Measurements from ENCODE around the gene CEMP1. TPM values are rescaled to one million over a fixed set of nuclear protein-coding genes. Genes with fewer than 3 reads are reported as not detected.
"Not testable (repeated sequence)": the region's sequence is repeated elsewhere in the genome, so short reads cannot be mapped to it uniquely, and the experiment has no call there.

CEMP1 gene
- total RNA-seq, 1 donor from 2014 or later, result not detected

DNA sequence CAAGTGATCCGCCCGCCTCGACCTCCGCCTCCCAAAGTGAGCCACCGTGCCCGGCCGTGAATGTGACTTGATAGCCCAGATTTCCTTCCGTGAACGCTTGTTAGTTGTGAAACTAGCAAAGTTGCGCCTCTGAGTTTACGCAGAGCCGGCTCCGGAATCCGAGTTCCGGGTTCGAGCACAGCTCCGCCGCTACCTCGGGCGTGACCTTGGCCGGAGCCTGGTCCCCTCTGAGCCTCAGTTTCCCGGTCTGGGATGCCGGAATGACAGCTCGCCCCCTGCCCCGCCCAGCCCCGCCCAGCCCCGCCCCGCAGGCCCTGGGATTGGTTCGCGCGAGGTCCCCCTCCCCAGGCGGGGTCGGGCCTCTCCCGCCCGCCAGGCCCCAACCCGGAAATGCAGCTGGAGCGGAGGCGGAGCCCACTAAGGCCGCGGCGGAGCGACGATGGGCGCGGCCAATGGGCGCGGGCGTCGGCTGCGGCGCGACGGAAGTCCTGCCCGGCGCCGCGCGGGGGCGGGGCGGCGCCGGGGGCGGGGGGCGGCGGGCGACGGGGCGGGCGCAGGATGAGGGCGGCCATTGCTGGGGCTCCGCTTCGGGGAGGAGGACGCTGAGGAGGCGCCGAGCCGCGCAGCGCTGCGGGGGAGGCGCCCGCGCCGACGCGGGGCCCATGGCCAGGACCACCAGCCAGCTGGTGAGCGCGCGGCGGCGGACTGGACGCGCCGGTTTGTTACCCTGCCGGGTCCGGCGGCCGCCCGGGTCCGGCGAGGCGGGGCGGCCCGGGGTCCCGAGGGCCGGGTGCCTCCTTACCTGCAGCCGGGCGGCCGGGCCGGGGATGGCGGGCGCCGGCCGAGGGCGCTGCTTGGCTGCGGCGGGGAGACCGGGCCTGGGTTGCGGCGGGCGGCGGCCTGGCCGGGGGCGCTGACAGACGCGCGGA lies 6.5 kb upstream of the CEMP1 start, which contains the start of gene PDPK1:
TSS of gene PDPK1 (plus strand) at position 571 of the 929 bp plus-strand sequence. CDS start at position 663, 92 bp downstream.
- peak; percentile 98 for DNase-seq (ENCODE audit: low spot score)

GRCh38 chr16:2535625-2536013 lies 4.4 kb upstream of the CEMP1 start:
- DNase-seq (ENCODE audit: low spot score), result no peak

DNA sequence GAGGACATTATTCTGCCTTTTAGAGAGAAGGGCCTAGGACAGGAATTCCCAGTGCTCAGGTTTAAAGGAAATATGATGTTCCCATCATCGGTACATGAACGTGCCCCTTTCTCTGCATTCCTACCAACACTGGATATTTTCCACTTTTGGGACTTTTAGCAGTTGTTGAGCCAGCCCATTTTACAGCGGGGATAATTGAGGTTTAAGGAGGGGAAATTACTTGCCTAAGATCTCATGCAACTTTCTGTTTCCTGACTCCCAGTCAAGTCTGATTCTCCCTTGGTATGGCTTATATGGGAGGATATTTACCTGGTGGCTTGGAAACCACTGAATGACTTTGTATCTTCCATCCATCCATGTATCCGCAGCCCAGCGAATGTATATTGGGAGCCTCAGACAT lies 3.1 kb upstream of the CEMP1 start:
- not testable (repeated sequence) for DNase-seq (ENCODE audit: low spot score)

DNA sequence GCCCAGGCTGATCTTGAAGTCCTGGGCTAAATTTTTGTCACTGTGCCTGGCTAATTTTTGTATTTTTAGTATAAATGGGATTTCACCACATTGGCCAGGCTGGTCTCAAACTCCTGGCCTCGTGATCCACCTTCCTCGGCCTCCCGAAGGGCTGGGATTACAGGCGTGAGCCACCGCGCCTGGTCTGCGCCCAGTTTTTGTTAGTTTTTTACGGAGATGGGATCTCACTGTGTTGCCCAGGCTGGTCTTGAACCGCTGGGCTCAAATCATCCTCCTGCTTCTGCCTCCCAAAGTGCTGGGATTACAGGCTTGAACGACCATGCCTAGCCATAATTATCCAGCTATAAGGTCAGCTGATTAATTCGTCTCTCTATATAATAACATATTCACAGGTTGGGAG lies 2.7 kb upstream of the CEMP1 start:
- no peak for DNase-seq (ENCODE audit: low spot score)

GRCh38 chr16:2533142-2533755 lies 2.0 kb upstream of the CEMP1 start:
- DNase-seq (ENCODE audit: low spot score), result not testable (repeated sequence)

GRCh38 chr16:2532494-2533141 lies 1.4 kb upstream of the CEMP1 start:
- peak; percentile 90 for DNase-seq (ENCODE audit: low spot score)

DNA sequence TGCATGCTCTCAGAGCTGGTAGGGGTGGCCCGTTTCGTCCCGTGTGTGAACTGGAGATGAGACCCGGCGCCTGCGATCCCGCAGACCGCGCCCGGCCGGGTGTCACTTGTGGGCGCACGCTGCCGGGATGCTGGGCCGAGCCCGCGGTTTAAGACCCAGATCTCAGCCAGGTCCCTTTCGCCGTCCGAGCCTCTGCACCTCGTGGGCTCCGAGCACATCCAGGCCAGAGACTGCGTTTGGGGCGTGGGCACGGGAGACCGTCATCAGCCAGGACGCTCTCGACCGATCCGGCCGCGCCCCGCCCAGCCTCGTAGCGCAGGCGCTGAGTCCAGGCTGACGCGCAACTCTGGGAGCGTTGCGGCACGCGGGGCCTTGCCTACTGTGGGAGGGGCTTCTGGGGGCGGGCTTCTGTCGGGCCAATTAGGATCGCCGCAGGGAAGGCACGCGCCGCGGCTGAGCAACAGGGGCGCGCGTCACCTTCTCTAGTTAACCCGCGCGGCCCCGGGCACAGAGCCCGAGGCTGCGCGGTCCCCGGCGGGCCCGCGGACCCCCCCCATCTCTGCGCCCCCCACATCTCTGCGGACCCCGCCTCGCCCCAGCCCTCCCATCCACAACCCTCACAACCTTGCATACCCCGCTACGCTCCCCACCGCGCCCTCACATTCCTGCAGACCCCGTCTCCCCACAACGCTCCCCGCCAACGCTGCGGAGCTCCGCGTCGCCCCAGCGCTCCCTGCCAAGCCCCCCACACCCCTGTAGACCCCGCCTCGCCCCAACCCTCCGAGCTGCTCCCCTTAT lies 687 bp upstream of the CEMP1 start:
- DNase-seq (ENCODE audit: low spot score), result peak; percentile 100

DNA sequence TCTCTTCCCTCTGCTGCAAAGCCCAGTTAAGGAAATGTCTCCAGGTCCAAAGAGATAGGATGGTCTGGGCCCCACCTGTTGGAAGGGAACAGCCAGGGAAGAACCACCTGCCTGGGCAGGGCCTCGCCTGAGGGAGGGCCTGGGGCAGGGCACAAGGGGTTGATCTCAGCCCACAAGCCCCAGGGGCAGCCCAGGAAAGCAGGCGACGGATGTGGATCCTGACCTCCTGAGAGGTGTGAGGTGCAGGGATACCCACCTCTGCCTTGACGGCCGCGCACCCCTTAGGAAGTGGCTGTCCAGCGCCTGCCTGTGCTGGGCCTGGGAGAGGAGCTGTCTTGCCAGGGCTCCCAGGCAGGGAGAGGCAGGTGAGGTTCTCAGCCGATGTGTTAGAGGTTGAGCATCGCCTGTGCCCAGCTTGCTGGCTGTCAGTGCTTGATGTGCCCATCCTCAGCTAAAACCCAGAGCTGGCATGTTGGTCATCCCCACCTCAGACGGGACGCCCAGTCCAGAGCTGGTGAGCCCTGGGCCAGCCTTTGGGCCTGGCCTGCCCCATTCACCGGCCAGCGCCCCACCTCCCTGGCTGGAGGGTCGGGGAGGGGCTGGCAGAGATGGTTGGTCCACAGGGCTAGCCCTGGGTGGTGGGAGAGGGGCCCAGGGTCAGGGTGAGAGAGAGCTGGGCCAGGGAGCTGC lies 434 bp downstream of the CEMP1 start:
- peak; percentile 82 for DNase-seq (ENCODE audit: low spot score)

GRCh38 chr16:2529961-2530628 lies 1.1 kb downstream of the CEMP1 start:
- DNase-seq (ENCODE audit: low spot score), result peak; percentile 89

DNA sequence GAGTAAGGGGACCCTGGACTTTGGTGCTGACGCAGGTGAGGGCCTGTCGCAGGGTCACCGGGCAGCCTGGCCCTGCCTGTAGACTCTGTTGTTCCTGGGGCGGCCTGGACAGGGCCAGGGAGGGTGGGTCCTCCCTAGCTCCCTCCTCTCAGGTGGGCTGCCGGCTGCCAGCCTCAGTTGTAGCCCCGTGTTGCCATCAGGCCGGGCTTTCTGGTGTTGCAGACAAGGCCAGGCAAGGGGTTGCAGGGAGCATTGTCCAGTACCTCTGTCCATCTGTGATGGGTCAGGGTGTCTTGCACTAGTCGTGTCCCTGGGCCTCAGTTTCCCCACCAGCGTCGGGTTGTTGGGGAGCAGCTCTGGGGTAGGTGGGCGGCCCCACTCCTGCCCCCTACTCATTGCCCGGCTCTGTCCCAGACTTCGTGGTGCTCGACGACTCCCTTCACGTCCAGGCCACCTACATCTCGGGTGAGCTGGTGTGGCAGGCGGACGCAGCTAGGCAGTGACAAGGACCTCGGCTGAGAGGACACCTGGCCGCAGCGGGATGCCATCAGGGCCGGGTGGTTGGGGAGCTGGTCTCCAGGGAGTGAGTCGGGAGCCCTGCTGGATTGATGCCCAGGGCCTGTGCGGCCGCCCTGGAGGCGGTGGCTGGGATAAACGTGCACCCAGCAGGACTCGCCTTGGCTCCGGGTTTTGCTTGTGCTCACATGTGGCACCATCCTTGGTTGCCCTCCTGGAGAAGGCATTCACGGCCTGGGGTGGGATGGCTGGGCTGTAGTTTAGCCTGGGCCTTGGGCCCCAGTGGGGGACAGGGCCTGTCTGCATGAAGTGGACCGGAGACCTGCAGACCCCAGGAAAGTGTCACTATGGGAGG lies 1.9 kb downstream of the CEMP1 start:
- DNase-seq (ENCODE audit: low spot score), result peak; percentile 87

- no peak for DNase-seq (ENCODE audit: low spot score)
Measured at GRCh38 chr16:2528161-2529060, 2.8 kb downstream of the CEMP1 start.

DNA sequence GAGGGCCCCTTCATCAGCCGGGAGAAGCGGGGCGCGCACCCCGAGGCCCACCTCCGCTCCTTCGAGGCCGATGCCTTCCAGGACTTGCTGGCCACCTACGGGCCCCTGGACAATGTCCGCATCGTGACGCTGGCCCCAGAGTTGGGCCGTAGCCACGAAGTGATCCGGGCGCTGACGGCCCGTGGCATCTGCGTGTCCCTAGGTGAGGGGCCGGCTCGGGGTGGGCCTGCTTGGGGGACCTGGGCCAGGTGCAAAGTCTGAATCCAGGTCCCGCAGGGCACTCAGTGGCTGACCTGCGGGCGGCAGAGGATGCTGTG lies 3.5 kb downstream of the CEMP1 start:
- no peak for DNase-seq (ENCODE audit: low spot score)

DNA sequence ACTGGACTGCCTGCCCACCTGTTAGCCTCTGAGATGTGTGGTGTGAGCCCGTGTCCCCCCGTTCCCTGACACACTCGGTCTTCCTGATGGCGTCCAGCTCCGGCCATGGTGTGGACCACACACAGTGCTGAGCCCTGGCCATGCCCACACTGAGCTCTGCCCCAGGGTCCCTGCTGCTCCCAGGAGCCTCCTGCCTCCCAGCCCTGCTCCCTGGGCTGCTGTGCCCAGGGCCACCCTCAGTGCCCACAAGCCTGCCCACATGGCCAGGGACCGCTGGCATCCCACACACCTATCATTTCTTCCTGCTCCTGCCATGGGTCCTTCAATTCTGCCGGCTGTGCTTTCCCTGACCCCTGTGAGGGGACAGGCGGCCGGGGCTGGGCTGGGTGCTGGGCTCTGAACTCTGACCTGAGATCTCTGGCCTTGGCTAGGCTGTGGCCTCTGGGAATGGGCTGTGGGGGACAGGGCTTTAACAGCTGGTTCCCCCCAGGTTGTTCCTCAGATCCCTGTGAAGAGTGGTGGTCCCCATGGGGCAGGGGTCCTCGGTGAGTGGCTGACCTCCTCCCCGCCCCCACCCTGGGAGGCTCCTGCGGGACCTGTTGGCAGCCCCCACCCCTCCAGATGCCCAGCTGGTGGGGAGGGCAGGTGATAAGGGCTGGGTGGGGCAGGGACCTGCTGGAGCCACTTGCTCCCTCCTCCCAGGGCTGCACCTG lies 4.0 kb downstream of the CEMP1 start:
- DNase-seq (ENCODE audit: low spot score), result peak; percentile 86

DNA sequence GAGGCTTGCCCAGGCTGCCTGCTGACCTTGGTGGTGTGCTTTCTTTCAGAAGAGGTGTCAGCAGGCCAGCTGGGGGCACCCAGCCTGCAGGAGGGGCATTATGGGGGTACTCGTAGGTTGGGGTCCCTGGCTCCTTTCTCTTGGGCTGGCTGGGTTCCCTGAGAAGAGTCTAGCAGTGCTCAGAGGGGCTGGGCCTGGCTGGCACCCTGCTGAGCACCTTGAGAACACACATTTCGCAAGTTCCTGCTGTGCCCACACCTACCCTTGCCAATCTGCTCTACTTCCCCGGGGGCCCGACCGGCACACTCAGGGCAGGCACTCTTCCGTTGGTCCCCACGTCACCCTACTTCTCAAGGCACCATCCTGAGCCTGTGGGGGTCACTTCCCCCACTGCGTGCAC lies 5.1 kb downstream of the CEMP1 start:
- no peak for DNase-seq (ENCODE audit: low spot score)

DNA sequence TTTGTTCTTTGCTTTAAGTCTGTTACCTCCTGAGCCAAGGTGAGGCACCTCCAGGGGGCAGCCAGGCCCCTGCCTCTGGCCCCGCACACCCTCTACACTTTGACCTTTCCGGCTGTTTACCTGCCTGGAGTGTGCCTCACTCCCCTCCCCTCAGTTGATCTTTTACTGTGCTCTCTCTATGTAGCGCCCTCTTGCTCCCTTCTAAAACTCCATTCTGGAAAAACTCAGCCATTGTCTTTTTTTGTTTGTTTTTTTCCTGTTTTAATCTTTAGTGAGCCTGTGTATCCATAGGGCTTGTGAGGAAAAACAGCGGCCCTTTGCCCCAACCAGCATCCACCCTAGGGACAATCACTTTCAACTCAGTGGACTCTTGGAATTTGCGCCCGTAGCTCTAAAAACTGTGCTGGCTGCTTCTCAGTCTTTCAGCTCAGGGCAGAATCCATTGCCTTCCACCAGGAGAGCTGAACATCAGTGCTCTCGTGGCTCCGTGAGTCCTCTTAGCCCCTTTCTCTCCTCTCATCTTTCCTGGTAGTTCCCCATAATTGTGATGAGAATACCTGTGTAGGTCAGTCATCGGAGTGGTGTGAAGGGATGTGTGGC lies 6.8 kb downstream of the CEMP1 start:
- no peak for DNase-seq (ENCODE audit: low spot score)

GRCh38 chr16:2523801-2524231 lies 7.4 kb downstream of the CEMP1 start:
- DNase-seq (ENCODE audit: low spot score), result no peak

All from mesenteric fat pad (tissue), 1 donor.